Stimulated activated CD8-positive, alpha-beta memory T cell treated with anti-CD3 and anti-CD28 coated beads, Interleukin-12 subunit alpha, Interleukin-12 subunit beta, amount 100 ng/mL, for 24 hours (primary cell): Measurements from ENCODE around the gene ARHGDIB.

Experiments used
- DNase-seq: peaks from one replicate; pipeline ENCODE4 v3.0.0-alpha.2; 2020; ENCODE audit errors: extremely low read depth

ARHGDIB gene

DNA sequence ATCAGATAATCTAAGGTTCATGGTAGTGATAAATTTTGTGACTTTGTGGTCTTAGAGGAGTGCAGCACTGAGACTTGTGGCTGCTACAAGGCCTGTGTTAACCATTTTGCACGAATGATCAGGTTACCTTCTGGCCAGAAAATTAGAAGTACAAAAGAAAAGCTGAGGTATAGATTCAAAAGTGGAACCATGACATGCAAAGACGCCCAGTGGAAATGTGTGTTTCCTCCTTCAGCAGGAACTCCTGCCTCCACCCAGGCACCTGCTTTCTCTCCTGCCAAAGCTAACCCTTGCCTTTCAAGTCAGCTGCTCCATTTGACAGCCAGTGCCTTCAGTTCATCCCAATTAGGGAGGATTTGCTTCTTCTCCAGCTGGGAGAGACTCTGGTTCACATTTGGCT is 21.6 kb upstream of the ARHGDIB start:
- no peak for DNase-seq

DNA sequence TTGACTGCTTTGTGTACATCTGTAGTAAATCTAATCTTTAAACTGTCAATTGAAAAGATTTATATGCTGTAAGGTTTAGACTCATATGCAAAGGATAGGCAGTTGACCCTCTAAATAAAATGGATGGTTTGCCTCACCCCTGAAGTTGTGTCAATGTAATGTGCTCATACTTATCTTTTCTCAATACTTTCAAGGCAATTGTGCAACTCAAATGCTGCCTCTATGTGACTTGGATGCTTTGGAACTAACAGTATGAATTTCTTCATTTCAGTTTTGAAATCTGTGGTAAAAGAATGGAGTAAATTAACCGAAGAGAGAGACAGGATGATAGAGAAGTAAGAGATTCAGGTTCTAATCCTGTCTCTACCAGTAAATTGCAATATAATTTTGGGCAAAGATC is 21.2 kb upstream of the ARHGDIB start:
- DNase-seq = no peak

DNA sequence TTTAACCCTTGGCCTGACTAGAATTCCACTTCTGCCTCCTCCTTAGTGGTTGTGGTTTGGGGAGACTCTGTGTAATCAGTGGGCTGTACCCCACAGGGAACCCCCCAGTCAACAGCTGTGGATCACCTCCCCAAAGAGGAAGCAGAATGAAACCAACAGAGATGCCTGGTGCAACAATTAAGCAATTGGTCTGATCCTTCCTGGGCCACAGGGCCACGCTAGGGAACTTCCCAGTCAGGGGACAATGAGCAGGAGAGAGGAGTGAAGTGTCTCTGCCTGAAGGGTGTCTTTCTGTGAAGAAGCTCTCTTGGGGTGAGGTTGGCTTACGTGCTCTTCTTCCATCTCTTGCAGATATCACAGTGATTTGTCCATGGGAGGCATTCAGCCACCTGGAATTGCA is 19.6 kb upstream of the ARHGDIB start:
- no peak for DNase-seq

DNA sequence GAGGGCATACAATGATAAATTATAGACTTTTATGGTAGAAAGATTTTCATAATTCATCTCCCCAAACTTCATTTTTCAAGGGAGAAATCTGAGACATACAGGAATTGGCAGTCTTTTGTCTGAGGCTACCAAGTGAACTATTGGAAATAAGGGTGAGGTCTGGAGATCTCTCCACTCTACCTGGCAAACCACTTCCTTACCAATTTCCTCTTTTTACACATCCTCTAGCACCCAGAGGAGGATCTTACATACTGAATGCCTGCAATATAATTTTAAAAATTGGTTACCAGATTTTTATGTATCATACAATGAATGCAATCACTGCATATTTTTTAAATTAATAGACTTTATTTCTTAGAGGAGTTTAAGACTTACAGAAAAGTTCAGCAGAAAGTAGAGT is 18.1 kb upstream of the ARHGDIB start:
- no peak for DNase-seq

DNA sequence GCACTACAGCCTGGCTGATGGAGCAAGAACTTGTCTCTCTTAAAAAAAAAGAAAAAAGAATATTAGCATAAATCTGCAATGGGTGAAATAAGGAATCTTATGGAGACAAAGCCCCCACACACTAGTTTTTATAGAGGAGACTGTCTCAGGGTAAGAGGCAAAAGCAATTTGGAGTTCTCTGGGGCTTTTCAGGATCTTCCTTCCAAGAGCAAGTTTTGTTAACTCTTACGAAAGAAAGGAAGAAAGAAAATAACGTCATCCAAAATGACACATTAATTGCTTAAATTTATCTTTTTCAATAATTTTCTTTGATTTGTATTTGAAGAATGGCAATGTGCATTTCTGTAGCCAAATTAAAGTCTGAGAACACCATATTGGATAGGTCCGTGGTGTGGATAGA is 15.3 kb upstream of the ARHGDIB start:
- no peak for DNase-seq

DNA sequence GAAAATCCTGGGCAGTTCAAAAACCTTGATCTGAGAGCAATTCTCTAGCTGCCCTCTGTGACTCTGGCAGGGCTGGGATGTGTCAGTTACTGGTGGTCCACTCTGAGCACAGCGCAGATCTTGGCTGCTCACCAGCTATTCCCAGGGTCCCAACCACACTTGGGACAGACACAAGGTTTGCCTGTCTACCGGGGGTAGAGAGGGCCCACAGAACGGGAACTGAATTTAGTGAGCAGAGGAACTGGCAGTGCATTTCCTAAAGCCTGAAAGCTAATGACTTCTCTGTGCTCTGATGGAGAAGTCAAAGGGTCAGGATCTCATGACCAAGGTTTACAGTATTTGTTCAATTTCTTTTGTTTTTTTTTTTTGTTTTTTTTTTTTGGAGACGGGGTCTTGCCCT is 14.1 kb upstream of the ARHGDIB start:
- DNase-seq = no peak

DNA sequence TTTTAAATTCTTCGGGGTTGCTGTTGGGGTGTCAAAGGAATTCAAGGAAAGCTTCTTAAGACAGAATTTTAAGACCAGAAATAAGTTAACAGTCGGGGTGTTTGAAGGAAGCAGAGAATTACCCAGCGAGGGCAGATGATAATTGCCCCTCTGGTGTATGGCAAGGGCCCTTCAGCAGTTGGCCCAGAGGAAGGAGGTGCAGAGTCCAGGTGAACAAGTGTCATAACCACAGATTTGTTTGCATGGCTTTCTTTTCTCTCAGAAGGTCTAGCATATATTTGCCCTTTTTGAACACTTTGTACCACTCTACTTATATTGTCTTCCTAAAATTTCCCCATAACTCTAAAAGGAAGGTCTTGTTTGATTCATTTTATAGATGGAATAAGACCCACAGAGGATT is 13.2 kb upstream of the ARHGDIB start:
- DNase-seq = no peak

DNA sequence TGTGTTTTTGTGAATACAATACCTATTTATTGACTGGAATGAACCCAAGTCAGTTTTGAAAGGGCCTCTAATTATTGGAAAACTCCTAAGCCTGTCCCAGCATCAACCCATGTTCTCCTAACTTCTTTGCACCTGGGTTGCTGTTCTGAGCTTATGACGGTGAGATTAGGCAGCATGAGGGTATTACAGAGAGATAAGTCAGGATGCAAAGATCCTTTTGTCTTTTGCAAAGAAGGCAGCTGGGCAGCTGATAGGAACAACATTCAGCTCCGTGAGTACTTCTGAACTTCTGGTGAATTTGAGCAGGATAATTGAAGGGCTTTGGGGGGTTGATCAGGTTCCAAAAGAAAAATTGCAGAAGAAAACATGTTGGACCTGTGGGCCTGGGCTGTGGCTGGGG is 11.4 kb upstream of the ARHGDIB start, which contains the start of gene PDE6H:
TSS of gene PDE6H (plus strand) at position 227 of the 400 bp plus-strand sequence. CDS start 4,971 bp downstream, outside the sequence.
- DNase-seq = no peak

DNA sequence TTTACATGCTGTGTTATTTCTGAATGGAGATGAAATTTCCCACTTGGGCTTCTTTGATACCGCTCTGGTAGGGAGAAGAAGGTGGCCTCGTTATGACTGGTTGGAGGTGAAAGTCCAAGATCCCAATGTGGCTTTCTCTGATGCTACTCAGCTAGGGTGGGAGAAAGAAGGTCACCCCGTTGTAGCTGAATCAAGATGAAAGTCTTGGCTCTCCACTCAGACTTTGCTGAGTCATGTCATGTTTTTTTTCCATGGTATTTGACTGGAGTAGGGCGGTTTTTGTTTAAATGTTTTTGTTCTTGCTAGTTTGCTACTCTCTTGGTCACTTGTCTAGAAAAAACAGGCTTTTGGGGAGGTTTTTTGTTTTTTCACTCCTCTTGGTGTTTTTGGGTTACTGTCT is 9.1 kb upstream of the ARHGDIB start:
- DNase-seq = no peak

DNA sequence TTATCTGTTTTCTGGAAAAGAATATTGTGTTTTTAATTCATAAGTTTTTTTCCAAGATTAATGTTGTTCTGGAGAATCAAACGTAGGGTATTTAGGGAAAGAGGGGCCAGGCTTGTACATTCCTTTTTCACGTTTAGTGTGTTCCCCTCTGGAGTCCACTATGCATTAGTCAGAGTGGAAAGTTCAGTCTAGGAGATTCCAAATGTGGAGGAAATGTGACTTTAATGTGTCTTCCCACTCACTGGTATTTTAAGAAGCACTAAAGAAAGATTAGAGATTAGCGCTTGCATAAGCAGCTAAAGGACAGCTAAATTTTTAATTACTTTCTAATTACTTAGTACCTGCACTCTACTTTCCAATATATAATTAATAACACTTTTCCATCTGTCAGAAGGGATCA is 7.1 kb upstream of the ARHGDIB start:
- no peak for DNase-seq

DNA sequence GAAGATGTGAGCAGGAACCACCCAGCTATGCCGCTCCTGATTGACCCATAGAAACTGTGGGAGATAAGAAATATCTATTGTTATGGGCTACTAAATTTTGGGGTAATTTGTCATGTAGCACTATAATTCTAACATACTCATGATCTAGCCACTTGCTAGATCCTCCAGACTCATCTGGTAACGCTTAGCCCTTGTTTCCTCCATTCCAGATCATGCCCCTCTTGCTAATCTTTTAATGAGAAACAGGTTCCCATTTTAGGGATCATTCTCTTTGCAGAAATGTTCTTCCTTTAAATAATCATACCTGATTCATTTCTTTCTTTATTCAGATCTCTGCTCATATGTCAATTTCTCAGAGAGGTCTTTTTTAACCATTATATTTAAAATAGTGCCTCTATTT is 3.8 kb upstream of the ARHGDIB start:
- no peak for DNase-seq

DNA sequence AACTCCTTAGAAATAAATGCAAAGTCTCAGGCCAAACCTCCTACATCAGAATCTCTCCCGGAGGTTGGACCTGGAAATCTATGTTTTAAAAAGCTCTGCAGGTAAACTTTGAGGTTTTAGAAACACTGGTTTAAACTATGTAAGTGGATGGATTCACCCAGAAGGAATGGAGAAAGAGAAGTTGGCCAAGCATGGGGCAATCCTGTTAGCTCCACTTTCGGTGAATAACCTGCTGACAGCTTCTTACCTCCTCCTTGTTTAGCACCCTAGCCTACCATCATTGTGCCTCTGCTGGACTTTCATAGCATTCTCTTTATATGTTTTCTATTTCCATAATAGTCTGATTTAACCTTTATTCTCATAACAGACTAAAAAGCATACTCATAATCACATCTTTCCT is 3.0 kb upstream of the ARHGDIB start:
- no peak for DNase-seq

DNA sequence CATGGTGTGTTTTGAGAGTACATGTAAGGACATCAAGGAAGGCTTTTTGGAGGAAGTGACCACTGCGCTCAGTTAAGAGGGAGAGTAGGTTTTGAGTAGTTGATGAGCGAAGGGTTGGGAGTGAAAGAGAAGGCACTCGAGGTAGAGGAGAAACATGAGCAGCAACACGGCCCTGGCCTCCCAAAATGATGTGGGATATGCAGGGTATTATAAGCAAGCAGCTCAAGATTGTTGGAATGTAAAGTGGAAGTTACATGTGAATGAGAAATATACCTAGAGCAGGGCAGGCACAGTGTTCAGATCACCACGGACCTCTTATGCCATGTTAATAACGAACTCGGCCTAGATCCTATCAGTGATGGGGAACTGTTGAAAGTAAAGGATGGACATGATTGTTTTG is 2.1 kb upstream of the ARHGDIB start:
- no peak for DNase-seq

DNA sequence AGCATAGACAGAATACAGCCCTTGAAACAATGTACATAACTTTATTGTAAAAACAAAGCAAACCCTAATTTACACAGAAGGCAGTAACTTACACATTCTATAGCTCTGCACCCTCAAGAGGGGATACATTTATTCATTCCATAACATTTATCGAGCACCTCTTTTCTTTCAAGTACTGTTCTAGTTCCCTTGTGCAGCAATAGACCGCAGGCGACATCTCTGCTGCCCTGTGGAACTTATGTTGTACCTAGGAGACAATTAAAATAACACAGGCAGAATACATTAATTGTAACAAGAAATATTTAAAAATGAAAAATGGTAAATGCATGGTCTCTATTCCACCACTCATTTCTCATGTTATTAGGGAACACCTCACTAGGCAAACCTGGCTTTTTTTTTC is 1.4 kb upstream of the ARHGDIB start:
- no peak for DNase-seq

DNA sequence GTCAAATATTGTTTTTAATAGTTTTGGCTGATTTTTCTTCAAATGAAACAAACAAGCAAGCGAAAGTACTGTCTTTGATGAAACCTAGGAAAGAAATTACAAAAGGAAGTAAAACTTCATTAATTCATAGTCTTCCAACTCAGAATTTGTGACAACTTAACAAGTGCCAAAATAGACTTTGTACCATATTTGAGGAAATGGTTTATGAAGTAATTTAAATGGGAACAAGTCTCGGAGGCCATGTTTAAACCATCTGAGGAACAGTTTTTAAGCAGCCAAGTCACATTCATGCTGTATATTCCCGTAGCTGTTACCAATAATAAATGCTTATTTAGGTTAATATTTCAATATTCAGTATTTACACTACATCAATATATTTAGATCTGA is 745 bp upstream of the ARHGDIB start:
- no peak for DNase-seq

DNA sequence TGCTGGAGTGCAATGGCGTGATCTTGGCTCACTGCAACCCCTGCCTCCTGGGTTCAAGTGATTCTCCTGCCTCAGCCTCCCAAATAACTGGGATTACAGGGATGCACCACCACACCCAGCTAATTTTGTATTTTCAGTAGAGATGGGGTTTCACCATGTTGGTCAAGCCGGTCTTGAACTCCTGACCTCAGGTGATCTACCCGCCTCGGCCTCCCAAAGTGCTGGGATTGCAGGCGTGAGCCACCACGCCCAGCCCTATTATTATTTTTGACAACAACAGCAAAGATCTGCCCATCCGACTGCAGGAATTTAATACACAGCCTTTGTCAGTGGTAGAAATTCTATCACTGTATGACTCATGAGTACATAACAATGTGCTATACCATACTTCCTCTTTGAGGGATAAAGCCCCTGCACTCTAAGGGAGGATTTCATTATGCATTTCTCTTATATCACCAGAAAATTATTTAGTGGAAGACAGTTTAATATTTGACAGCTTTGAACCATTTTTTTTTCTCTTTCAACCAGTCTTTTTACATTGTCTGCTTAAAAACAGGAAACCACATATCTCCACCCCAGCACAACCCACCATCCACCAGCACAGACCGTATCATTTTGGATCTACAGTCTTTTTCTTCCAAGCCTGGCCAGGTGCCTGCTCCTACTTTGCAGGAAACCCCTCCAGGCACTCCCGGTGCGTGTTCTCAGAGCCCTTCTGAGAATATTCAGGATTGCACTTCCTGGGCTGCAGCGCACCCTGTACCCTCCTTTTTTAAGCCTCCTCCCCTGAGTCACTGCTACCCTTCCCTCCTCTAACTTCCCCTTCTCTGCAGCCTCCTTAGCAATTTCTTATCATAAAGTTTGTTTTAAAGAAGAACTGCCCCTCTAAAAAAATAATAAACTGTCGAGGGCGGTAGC is 594 bp downstream of the ARHGDIB start:
- DNase-seq = no peak

DNA sequence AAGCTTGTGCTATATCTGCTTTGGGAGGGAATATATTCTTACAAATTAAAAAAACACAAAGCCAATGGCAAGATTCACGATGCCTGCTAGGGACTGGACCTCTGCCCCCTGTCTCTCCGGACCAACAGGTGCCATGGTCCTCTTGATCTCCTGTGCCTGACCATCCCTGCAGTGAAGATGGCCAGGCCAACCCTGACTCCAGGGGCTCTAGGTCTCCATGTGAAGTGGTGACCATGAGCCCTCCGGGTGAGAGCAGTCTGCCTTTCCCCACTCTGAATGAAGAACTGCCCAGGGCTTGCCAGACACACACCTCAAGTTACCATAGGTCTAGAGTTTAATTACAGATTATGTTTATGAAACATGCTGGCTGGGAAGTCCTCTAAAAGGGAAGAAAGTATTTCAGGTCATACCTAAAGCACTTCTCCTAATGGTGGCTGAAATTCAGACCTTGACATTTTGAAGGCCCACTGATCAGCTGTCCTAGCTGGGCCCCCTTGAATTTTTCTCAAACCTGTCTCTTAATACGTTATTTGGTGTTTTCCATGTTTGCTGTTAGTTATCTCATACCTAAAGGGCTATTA is 1.4 kb downstream of the ARHGDIB start:
- no peak for DNase-seq

DNA sequence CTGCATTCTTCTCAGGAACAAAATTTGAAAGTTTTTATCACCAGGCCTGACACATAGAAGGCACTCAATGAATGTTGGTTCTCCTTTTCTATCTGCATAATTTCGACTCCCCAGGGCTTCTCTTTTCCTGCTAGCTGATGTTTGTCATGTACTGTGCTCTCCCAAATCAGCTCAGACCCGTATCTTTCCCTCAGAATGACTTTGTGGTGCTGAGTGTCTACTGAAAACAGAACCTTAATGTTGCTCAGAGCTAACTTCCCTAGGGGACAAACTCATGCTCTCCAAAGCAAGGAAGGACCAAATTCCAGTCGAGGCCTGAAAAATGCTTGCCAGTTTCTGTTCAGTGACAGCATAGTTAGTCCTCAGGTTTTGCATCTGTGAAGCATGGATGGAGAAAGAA is 1.9 kb downstream of the ARHGDIB start:
- DNase-seq = no peak

DNA sequence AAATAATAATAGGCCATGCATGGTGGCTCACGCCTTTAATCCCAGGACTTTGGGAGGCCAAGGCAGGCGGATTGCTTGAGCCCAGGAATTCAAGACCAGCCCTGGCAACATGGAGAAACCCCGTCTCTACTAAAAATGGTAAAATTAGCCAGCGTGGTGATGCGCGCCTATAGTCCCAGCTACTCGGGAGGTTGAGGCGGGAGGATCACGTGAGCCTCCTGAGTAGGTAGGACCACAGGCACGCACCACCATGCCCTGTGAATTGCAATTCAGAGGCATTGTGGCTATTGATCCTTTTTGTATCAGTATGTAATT is 2.3 kb downstream of the ARHGDIB start:
- DNase-seq = no peak

DNA sequence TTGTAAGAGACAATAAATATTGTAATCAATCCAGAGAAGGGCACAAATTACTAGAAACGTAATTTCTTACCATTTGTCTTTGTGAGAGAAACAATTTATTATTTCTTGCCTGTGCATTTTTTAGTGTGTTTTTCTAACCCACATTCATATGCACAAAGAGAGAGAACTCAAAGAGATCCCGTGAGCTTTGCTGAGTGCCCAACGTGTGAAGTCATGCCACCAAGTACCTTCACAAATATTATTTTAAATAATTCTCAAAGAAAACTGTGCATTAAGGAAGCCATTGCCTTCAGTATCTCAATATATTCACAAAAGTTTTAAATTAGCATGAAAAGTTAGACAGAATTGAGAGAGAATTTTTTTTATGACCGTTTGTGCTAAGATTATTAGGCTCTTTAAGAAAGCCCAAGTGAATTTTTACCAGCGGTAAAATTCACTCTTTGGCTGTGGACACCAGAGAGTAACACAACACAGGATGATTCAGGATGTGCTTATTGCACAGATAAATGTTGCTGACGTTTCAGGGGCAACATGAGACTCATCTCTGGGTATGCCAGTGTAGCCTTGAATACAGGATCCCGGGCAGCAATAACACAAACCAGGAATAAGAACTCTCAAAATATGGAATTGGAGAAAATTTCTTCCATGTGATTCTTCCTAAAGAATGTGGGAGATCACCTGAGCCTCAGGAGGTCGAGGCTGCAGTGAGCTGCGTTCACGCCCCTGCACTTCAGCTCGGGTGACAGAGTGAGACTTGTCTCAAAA is 2.9 kb downstream of the ARHGDIB start:
- DNase-seq = no peak

DNA sequence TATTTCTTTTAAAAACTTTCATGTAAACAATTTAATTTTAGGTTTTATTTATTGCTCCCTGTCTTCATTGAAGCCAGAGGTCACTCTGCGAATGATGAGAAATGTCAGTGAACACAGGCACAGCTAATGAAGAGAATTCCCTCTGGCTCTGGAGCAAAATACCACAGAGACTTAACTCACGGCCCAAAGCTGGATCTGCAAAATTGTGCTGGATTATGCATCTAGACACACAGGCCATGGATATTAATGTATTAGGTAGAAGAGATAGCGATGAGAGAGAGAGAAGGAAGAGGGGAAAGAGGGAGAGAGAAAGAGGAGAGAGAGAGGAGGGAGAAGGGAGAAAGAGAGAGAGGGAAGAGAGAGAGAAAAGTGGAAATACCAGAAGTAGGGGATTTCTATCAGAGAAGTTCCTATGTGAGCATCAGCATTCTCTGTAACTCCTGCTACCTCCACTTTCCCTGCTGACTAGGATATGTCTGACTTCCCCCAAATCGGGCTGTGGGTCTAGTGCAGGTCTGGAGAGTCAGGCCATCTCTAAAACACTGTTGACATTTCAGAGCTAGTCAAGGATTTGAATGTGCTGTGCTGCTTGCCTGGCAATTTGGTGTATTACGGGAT is 3.7 kb downstream of the ARHGDIB start:
- DNase-seq = no peak

DNA sequence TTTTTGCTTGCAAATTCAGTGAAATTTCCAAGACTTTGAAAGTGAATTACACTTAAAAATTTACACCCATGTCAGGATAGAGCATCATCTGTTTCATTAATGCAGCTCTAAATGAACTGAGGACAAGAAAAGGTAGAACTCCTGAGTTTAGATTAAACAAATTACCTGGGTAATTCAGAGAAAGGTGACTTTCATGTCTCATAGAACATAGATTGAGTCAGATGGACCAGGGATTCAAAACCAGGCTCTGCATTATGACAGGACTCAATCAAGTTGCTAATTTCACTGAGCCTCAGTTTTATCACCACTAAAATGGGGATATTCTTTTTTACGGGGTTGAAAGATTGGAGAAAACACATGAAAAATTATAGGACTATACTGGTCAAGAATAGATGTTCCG is 4.5 kb downstream of the ARHGDIB start:
- DNase-seq = no peak
